ENCODE data around the gene CCDC43.

DNA sequence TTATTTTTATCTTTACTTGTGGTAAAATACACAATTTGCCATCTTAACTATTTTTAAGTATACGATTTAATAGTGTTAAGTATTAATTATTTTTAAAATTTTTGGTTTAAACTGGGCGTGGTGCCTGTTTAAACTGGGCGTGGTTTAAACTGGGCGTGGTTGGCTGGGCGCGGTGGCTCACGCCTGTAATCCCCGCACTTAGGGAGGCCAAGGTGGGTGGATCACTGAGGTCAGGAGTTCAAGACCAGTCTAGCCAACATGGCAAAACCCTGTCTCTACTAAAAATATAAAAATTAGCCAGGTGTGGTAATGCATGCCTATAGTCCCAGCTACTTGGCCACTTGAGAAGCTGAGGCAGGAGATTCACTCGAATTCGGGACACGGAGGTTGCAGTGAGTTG is 4.0 kb upstream of the CCDC43 start:
- TF ChIP-seq, protein P1, sequence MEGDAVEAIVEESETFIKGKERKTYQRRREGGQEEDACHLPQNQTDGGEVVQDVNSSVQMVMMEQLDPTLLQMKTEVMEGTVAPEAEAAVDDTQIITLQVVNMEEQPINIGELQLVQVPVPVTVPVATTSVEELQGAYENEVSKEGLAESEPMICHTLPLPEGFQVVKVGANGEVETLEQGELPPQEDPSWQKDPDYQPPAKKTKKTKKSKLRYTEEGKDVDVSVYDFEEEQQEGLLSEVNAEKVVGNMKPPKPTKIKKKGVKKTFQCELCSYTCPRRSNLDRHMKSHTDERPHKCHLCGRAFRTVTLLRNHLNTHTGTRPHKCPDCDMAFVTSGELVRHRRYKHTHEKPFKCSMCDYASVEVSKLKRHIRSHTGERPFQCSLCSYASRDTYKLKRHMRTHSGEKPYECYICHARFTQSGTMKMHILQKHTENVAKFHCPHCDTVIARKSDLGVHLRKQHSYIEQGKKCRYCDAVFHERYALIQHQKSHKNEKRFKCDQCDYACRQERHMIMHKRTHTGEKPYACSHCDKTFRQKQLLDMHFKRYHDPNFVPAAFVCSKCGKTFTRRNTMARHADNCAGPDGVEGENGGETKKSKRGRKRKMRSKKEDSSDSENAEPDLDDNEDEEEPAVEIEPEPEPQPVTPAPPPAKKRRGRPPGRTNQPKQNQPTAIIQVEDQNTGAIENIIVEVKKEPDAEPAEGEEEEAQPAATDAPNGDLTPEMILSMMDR (IDR thresholded peaks at IDR 0.05) = no peak
- no peak for TF ChIP-seq POLR2A (IDR thresholded peaks at IDR 0.05)
